HG02970 (cell line): ENCODE results near the gene CBLB.
A peak's percentile ranks its signal among the peaks of the same experiment; 100 is the strongest.

ENCODE experiments used
- ATAC-seq: cut with Tn5 transposase; IDR thresholded peaks from one replicate; pipeline ENCODE4 v1.9.1; 2021; ENCODE audit warnings: mild to moderate bottlenecking, moderate library complexity, moderate number of reproducible peaks; ENCODE audit not compliant: unreplicated experiment, low FRiP score

The CBLB gene

GRCh38 chr3:105876780-105877327 is 8.0 kb upstream of the CBLB start:
- no peak for ATAC-seq

- no peak for ATAC-seq
These were observed 1.3 kb upstream of the CBLB start for GRCh38 chr3:105869861-105870755.

GRCh38 chr3:105869531-105869833 is 670 bp upstream of the CBLB start:
- no peak for ATAC-seq

GRCh38 chr3:105868431-105868741 is 426 bp downstream of the CBLB start:
- ATAC-seq, result peak; percentile 3

- no peak for ATAC-seq
These were observed 941 bp downstream of the CBLB start for GRCh38 chr3:105867712-105868430.

- no peak for ATAC-seq
These were observed 1.9 kb downstream of the CBLB start for GRCh38 chr3:105866656-105867653.

- no peak for ATAC-seq
These were observed 2.9 kb downstream of the CBLB start for GRCh38 chr3:105865867-105866350.

GRCh38 chr3:105865016-105865623 is 3.7 kb downstream of the CBLB start:
- ATAC-seq, result no peak

GRCh38 chr3:105864212-105864611 is 4.6 kb downstream of the CBLB start:
- ATAC-seq, result no peak

- no peak for ATAC-seq
These were observed 5.2 kb downstream of the CBLB start for GRCh38 chr3:105863608-105864007.

- ATAC-seq, result no peak
These were observed 6.6 kb downstream of the CBLB start for GRCh38 chr3:105862217-105862616.

GRCh38 chr3:105860641-105861040 is 8.2 kb downstream of the CBLB start:
- no peak for ATAC-seq

GRCh38 chr3:105858017-105858416 is 10.8 kb downstream of the CBLB start:
- ATAC-seq, result no peak

- ATAC-seq, result no peak
These were observed 11.2 kb downstream of the CBLB start for GRCh38 chr3:105857601-105858000.

GRCh38 chr3:105856605-105857004 is 12.2 kb downstream of the CBLB start:
- no peak for ATAC-seq

- peak; percentile 83 for ATAC-seq
These were observed 14.9 kb downstream of the CBLB start for GRCh38 chr3:105853801-105854432.

GRCh38 chr3:105851582-105851981 is 17.2 kb downstream of the CBLB start:
- ATAC-seq, result no peak

GRCh38 chr3:105851176-105851575 is 17.6 kb downstream of the CBLB start:
- ATAC-seq, result no peak

GRCh38 chr3:105850593-105850992 is 18.2 kb downstream of the CBLB start:
- ATAC-seq, result no peak

- ATAC-seq, result no peak
These were observed 20.0 kb downstream of the CBLB start for GRCh38 chr3:105848821-105849220.
